ENCODE data around the gene TNFSF13. TPM values are rescaled to one million over a fixed set of nuclear protein-coding genes. Genes with fewer than 3 reads are reported as not detected.

The TNFSF13 gene
- total RNA-seq, 1 donor from 2014 or later, result 6.4 TPM

- no peak for ATAC-seq
Measured at GRCh38 chr17:7552621-7553051, 5.9 kb upstream of the TNFSF13 start.

DNA sequence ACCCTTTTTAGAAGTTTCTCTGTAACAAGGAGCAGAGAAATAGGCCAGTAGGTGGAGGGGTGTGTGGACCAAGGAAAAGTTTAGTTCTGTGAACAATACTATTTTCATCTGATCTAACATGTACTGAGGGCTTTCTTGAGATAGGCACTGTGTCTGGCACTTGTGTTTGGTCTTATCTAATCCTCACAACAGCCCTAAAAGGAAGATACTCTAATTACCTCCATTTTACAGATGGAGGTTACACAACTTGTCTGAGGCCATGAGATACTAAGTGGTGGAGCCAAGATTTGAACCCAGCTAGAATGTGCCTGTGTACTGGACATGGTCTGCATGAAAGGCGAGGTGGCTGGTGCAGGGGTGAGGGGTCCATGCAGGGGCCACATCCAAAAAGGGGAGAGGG lies 5.2 kb upstream of the TNFSF13 start:
- no peak for ATAC-seq

DNA sequence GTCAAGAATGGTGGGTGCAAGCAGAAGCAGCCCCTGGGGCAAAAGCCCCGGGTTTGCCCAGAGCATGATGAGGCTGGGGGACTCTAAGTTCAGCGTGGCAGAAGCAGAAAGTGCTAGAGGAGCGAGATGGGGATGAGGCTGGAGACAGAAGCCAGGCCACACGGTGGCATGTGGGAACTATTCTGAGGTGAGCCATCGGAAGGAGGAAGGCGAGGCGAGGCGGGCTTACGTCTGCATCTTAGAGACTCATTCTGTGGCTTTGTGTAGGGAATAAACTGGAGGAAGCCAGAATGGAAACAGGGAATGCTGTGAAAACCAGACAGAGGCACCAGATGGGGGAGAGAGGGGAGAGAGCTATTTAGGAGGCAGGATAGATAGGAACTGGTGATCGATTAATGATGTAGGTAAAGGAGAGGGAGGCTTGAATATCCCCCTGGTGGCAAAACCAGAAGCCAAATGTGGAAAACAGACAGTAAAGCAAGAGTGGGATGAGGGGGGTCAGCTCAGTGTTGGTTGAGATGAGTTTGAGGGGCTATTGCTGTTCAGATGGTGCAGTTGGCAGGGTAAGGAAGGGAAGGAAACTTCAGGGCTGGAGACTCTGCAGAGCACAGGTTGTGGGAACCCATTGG lies 3.1 kb upstream of the TNFSF13 start:
- no peak for ATAC-seq

DNA sequence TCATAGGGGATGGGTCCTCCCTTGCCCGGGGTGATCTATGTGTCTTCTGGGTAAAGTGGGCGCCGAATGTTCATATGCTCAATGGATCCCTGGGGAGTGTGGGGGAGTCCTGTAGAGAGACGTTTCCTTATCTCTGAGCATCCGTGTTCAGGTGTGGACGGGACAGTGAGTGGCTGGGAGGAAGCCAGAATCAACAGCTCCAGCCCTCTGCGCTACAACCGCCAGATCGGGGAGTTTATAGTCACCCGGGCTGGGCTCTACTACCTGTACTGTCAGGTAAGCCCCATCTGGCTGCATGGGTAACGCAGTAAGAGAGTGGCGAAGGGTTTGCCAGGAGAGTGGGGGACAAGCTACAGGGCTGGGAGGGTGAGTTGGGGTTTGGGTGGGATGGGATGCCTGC lies 1.9 kb upstream of the TNFSF13 start:
- ATAC-seq, result no peak

DNA sequence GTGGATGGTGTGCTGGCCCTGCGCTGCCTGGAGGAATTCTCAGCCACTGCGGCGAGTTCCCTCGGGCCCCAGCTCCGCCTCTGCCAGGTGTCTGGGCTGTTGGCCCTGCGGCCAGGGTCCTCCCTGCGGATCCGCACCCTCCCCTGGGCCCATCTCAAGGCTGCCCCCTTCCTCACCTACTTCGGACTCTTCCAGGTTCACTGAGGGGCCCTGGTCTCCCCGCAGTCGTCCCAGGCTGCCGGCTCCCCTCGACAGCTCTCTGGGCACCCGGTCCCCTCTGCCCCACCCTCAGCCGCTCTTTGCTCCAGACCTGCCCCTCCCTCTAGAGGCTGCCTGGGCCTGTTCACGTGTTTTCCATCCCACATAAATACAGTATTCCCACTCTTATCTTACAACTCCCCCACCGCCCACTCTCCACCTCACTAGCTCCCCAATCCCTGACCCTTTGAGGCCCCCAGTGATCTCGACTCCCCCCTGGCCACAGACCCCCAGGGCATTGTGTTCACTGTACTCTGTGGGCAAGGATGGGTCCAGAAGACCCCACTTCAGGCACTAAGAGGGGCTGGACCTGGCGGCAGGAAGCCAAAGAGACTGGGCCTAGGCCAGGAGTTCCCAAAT lies 1.3 kb upstream of the TNFSF13 start:
- no peak for ATAC-seq

- ATAC-seq, result peak; percentile 65
Measured at GRCh38 chr17:7557775-7558543, 591 bp upstream of the TNFSF13 start.

DNA sequence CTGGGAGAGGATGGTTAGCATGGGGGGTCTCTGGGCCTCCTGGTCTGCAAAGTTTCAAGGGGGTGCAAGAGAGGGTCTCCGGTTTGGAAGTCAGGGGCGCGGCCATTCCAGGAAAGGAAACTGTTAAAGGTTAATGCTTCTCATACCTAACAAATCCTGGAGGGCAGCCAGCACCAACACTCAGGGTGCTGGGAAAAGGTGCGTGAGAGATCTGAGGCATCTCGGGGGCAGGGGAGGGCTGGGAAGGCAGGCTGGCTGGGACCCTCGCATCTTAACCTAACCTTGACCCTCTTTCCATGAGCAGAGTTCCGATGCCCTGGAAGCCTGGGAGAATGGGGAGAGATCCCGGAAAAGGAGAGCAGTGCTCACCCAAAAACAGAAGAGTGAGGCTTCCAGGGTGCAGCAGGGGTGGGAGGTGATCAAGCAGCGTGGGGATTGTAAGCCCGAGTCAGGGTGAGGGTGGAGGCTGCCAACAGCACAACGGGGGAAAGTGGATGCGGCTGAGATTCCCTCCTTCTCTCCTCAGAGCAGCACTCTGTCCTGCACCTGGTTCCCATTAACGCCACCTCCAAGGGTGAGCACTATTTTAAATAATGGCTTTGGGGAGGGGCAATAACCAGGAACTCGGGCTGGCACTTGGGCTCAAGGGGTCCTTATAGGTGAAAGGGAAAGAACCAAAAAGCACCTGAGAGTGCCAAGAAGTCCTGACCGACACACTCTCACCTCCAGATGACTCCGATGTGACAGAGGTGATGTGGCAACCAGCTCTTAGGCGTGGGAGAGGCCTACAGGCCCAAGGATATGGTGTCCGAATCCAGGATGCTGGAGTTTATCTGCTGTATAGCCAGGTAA lies 996 bp downstream of the TNFSF13 start:
- ATAC-seq, result no peak

GRCh38 chr17:7560172-7561027 lies 1.9 kb downstream of the TNFSF13 start:
- peak; percentile 43 for ATAC-seq

- ATAC-seq, result peak; percentile 80
Measured at GRCh38 chr17:7561028-7561575, 2.6 kb downstream of the TNFSF13 start.

GRCh38 chr17:7561589-7562207 lies 3.1 kb downstream of the TNFSF13 start, which contains the start of gene SENP3:
SENP3 (plus strand) TSS chr17:7561919; CDS start chr17:7563077, 1,158 bp downstream.
- peak; percentile 85 for ATAC-seq

DNA sequence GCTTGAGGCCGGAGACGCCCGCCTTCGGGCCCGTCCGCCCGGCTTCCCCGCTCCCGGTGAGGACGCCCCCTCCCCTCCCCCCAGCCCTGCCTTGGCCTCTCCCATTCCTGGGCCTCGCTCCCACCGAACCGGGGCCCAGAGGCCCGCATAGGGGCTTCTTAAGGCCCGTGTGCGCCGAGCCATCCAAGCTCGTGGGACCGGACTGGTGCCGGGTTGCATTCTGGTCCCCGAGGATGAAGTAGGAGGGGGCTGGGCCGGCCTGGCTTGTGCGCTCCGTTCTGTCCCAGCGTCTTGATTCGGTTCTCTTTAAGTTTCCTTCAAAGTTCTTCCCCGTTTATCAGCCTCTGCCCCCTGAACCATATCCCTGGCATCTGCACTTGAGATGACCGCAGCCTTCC lies 3.7 kb downstream of the TNFSF13 start:
- ATAC-seq, result no peak

- ATAC-seq, result no peak
Measured at GRCh38 chr17:7563115-7563869, 4.7 kb downstream of the TNFSF13 start.

DNA sequence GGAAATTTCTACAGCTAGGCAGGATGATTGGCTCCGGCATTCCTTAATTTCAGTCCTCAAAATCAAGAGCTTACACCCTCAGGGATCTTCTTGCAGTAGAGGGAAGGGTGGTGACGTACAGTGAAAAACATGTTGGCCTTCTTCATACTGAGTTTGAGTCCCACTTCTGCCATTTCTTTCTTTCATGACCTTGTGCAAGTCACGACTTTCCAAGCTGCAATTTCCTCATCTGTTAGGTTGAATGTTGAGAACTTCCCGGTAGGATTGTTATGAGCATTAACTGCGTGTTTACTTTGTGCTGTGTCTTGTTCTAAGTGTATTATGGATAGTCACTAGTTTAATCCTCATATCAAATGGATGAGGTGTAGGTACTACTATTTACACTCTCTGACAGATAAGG lies 11.0 kb downstream of the TNFSF13 start:
- no peak for ATAC-seq

DNA sequence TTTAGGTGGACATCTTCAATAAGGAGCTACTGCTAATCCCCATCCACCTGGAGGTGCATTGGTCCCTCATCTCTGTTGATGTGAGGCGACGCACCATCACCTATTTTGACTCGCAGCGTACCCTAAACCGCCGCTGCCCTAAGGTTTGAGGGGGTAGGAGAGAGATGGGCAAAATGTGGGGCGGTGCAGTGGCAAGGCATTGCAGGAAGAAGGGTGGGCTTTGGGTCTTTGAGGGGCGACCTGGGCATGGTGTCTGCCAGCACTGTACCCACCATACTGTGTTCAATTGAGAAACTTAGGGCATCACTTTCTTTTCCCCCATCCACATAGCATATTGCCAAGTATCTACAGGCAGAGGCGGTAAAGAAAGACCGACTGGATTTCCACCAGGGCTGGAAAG lies 11.8 kb downstream of the TNFSF13 start:
- no peak for ATAC-seq

GRCh38 chr17:7572338-7572587 lies 13.7 kb downstream of the TNFSF13 start:
- no peak for ATAC-seq

GRCh38 chr17:7572588-7573323 lies 14.2 kb downstream of the TNFSF13 start:
- ATAC-seq, result peak; percentile 91

DNA sequence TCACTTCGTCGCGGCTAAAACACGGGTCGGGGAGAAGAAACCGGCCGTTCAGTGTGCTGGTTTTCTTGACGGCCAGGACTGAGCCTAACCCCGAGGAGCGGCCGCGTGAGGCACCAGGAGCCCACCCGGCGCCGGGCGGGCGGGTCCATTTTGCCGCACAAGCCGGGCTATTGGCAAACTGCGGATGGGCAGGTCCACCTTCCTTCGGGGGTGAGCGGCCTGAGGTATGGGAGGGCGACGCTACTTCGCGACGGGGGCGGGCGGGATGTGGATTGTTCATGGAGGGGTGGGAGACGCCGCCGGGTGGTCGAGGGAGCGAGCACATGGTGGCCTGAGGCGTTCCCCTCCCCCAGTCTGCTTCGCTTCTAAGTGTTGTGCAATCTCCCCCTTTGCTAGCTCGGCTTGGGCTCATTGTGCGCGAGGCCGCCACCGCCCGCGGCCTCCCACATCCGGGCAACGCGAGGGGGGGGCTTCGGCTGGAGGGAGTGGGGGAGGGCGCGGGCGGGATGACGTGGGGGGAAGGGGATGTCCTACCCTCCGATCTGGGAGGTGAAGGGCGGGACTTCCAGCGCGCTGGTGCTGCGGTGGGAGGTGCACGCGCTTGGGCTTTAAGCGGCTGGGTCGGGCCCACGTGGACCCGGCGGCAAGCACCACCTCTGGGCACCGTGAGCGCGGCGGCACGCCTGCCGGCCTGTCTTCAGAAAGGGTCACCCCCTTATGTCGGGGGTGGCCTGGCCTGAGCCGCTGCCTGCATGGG lies 15.0 kb downstream of the TNFSF13 start:
- peak; percentile 65 for ATAC-seq

- no peak for ATAC-seq
Measured at GRCh38 chr17:7574176-7574953, 15.8 kb downstream of the TNFSF13 start.
